CD4-positive, alpha-beta T cell treated with Interleukin-6 at 100 ng/mL for 8 hours (primary cell): ENCODE results near the gene PDHX.

ENCODE experiments used
- DNase-seq: peaks from one replicate; pipeline ENCODE4 v3.0.0-alpha.2; 2020; ENCODE audit warnings: mixed read lengths, low spot score

The PDHX gene

DNA sequence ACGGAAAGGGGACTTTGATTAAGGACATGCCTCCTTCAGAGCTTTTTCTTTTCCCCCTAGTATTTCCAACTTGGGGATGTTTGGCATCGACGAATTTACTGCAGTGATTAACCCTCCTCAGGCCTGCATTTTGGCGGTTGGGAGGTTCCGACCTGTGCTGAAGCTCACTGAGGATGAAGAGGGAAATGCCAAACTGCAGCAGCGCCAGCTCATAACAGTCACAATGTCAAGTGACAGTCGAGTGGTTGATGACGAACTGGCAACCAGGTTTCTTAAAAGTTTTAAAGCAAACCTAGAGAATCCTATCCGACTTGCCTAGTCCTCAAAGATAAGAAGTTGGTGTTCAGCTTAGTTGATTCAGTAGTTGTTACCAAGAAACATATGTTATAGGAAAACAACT lies 78.4 kb downstream of the PDHX start:
- no peak for DNase-seq

DNA sequence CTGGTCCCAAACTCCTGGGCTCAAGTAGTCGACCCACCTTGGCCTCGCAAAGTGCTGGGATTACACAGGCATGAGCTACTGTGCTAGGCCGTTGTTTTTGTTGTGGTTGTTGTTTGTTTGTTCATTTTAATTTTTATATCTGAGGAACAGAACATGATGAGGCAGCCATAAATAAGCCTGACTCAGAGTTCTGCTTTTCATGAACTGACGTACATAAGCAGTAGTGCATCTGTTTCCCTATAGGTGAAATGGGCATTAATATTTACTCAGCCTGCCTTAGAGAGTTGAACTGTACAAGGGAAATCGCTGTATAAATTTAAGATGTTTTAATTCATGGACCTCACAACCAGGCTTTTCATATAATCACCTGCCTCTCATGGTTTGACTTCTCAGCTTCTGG lies 80.5 kb downstream of the PDHX start:
- no peak for DNase-seq

DNA sequence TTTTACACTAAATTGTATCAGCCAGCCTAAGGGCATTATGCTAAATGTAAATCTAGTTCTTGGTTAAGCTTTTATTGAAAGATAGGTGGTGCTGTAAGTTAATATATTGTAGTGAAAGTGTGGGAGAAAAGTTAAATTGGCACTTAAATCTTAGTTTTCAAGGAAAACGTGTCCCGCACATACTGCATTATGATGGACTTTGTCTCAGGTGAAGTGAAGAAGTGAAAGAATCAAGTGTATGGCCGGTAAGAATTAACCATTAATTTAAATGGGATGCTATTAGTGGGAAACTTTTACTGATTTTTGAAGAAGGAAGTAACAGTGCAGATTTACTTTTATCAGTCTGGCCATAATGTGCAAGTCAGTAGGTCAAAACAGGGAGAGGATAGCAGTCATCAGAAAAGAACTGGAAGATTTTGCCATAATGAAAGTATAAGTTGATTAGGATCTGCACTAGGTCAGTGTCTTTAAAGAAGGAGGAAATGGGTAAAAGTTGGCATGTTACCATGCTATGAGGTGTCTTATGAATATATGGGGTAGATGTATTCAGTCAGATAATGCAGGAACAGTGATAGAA lies 81.6 kb downstream of the PDHX start:
- peak; percentile 14 for DNase-seq

DNA sequence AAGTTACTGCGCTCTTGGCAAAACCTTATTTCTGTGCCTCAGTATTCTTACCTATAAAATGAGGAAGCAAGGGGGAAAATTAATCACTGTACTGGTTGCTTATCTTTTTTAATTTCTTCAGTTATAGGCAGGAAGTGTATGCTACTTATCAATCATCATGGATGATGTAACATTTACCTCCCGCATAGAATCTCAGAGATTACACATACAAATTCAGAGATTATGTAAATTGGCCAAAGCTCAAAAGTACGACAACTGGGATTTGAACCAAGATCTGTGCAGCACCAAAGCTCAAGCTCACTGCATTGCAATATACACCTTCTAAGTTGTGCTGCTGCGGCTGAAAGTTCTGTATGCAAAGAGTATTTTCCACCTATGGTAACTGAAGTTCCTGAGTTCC lies 83.0 kb downstream of the PDHX start:
- no peak for DNase-seq

DNA sequence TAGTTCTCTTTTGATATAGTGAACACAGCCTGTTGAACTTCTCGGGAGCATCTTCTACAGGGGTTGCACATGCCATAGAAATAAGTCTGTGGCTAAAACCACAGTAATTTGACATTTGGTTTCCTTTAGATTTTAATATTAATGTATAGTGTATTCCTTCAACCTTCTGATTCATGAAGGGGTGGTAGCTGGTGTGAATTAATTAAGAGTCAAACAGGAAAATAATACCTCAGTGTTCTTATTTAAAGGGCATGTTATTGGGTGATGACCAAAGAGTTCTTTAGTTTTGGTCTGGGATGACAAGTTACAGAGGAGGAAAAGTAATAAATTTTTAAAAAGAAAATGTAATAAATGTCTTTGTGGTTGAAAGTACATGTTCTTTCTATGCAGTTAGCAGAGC lies 86.8 kb downstream of the PDHX start:
- no peak for DNase-seq

DNA sequence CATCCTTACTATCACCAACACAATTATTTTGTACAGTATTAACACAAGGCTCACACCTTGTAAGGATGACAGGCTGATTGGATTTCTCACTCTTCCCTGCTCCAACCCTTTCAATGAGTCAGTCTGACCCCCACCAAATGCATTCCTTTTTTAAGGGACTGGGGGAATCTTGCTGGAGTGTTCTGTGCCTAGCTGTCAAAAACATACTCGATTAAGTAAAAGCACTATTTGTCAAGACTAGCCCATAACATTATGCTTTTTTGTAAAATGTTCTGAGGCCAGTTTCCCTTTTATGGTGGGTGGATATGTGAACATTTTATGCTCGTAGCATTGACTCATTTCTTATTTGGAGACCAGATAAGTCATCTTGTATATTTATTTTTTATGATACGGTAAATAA lies 87.2 kb downstream of the PDHX start:
- no peak for DNase-seq

DNA sequence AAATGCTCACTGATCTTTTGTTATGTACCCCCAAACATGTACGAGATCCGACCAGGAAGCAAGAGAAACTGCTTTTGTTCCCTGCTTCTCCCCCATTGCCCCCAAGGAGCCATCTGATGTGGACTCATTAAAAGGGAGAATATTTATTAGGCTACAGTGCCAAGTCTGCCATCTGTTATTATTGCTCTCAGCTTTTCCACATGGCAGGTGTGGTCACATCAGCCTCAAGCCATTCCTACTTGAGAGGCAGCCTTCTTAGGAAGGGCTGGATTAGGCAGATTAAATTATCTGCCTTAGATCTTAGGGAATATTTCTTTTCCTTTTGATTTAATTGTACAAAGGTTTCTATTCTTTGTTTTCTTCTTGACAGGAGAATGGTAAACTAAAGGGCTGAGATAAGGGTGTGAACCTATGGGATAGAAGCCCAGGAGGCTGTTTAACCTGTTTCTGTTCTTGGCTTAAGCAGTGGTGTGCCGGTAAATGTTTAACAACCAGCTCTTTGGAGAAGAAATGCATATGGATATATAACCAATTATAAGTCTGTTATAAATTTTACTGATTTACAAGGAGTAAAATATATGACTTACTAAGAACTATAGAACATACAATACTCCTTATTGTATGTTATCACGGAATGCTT lies 88.8 kb downstream of the PDHX start:
- no peak for DNase-seq

DNA sequence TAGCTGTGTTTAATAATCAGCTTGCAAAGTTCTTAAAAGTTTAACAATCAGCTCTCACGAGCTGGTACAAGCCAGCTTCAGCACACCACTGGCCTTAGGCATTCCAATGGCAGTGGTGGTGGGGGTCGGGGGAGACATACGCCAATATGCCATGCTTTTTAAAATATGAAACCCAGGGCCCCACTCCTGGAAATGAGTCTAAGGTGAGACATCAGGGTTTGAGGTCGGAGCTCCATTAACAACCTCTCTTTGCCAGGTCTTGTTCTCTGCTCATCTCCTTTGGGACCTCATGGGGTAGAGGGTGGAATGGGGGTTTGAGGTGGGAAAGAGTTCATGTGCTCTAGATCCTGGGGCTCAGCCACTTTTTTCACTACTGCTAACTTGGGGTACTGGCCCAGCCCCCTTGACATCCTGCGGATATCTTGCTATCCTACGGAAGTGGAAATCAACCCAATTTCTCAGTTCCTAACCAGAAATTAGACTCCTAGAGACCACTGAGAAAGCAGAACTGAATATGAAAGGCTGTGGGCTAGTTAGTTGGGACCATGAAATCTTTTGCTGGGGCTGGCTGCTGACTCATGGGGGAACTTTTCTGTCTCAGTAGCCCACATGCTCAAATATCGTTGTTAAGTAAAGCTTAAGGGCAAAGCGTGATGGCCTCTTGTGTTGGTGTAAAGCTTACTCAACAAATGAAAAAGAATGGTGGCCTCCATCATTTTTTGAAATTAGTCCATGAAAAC lies 90.1 kb downstream of the PDHX start:
- peak; percentile 35 for DNase-seq

DNA sequence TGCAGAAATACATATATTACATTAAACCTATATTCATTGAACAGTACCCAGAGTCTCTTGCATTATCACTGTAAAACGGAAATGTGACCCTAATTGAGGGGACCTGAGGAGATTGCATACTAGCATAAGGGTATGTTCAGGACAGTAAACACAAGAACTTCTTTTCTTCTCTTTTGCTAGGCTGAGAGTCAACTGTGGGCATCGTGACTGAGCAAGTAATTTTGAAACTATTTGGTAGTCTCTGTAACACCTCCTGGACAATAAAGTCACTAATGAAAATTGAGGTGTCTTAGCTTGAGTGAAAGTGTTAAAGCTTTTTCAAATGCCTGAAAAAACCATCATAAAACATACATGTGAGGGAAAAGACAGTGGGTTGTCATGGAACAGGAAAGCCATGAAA lies 90.9 kb downstream of the PDHX start:
- DNase-seq: no peak

DNA sequence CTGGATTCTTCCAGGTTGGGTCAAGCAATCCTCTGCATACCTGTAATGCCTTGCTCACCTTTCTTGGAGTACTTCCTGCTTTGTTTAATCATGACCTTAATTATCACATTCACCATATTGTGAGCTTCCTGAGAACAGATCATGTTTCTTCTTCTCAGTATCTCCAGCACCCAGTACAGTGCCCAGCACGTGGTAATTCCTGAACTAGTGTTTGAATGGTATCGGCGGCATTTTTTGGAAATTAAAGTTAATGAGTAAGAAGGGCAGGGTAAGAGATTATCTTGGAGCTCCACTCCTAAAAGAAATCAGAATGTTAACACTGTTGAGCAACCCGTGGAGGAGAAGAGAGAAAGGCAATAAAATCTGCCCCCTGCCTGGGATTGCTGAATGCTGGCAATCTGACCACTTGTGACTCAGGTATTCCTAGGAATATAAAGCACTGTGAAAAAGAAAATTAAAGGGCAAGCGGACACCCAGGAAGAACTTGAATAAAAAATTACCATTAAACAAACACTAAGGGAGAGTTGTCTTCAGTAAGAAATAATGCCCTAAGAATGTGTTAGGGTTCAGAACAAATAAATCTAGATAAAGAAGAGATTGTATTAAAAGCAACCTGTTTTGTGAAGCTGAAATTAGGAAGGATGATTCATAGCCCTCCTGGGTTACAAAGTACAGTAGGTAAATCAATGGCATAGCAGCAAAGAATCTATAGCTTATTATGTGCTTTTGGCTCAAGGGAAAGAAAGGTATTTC lies 92.9 kb downstream of the PDHX start:
- DNase-seq: no peak

DNA sequence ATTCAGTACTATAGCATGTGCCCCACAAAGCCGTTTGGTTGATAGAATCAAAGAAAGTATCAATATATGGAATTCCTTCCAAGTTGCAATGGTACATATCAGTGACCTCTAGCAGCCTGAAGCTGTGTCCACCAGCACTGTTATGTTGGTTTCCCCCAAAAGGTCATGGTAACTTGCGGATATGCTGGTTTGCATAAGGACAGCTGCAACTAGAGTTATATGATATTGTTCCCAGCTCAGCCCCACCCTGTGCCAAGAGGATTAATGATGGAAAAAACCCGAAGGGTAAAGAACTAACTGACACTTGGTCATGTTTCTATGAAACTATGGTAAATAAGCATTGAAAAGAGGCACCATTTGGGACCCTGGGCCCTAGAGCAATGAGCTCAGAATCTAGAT lies 93.5 kb downstream of the PDHX start:
- no peak for DNase-seq

DNA sequence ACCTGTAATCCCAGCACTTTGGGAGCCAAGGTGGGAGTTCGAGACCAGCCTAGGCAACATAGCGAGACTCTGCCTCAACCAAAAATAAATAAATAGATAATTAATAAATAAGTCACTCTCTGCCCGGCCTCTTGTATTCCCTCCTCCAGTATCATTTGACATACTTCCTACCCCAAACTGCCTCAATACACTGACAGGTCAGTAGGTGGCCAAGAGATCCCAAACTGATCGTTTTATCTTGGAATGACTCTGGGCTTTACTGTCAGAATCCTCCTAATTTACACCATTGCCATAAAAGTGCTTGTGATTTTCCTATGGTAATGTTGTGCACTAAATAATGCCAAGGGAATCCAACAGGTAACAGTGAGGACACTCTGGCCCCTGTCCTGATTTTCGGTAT lies 94.2 kb downstream of the PDHX start:
- DNase-seq: no peak

DNA sequence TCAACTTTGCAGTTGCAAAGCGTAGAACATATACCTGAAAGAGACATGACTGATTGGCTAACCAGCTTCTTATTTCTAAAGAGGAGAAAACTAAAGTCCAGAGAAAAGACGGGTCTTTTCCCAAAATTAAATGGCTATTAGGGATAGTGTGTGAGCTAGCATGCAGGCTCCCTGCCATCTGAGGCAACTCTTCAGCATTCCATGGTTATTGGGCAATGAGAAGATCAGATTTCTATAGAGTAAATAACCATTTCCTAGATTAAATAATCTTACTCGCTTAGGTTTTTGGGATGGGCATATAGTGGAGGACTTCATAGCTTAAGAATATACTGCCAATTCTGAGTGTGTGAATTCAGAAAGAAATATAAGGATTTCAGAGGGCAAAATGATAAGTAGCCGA lies 95.0 kb downstream of the PDHX start:
- DNase-seq: no peak

DNA sequence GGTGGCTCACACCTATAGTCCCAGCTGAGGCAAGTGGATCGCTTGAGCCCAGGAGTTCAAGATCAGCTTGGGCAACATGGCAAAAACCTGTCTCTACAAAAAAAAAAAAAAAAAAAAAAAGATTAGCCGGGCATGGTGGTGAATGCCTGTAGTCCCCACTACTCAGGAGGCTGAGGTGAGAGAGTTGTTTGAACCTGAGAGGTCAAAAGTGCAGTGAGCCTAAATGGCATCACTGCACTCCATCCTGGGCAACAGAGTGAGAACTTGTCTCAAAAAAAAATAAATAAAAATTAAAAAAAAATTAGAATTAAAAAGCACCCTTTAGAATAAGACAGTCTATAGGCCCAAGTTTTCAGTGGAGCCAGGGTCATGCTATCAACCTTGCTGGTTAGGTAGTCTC lies 95.5 kb downstream of the PDHX start:
- no peak for DNase-seq

DNA sequence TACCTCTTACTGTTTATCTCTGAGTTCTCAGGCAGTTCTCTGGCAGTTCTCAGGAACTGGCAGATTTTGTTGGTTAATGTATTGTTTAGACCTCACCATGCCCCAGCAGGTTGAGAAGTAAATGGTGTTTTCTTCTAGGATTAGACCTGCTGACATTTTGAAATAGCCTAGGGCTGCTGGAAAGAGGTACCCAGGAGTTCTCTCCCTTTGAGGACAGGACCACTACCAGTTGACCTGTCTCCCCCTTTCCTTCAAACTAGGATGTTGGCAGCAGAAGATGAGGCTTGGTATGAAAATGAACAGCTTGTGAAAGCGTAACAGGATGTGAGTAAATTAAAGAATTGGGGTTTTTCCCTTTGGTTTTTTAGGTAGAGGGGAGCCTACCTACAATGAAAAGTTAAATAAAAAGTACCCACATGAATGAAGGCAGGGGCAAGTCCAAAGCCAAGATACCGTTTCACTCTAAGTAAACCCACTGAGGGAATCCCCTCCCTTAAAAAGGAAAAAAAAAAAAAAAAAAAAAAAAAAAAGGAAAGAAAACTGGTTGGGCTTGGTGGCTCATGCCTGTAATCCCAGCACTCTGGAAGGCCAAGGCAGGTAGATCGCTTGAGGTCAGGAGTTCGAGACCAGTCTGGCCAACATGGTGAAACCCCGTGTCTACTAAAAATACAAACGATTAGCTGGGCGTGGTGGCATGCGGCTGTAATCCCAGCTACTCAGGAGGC lies 96.2 kb downstream of the PDHX start:
- DNase-seq: peak; percentile 38

DNA sequence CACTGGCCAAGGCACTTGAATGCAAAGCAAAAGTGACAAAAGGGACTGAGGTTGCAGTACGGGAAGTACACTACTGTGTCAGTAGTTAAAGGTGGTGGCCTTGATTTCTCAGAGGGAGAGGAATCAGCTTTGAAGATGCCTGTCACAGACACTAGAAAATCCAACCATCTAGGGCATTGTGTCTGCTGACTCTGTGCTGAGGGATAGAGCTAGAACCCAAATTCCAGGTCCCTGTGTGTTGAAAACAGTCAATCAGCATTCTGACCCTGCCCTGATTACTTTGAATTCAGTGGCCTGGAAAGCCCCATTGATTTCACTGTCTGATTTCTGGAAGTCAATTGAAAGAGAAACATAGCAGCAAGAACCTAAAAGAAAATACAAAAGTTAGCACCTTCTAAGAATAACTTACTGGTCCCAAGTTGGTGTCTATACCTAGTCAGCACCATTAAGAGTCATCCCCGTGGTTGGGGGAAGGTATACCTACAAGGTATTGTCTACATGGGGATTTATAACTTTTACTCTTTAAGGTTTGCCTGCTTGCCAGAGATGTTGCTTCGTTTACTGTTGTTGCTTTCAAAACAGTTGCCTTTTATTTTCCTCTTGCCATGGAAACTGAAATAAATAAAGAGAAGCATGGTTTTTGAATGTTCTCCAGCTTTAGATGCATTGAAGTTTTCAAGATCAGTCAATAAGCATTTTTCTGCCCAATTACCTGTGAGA lies 97.3 kb downstream of the PDHX start:
- DNase-seq: peak; percentile 22

DNA sequence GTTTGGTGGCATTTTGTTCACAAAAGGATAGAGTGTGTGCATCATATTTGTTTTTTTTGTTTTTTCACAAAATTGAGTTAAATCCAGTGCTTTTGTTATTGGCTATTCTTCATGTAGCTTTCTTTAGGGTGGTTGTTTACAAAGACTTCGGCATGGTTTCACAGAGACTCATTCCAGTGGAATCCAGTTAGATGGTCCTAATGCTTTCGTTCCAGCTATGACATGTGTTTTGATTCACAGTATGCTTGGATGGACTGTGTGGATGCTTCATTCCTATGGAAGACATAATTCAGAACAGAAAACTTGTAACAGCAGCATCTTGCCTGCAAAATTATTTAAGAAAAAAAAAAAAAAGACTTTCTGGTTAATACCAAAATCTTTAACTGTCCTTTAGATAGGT lies 97.9 kb downstream of the PDHX start:
- DNase-seq: no peak

DNA sequence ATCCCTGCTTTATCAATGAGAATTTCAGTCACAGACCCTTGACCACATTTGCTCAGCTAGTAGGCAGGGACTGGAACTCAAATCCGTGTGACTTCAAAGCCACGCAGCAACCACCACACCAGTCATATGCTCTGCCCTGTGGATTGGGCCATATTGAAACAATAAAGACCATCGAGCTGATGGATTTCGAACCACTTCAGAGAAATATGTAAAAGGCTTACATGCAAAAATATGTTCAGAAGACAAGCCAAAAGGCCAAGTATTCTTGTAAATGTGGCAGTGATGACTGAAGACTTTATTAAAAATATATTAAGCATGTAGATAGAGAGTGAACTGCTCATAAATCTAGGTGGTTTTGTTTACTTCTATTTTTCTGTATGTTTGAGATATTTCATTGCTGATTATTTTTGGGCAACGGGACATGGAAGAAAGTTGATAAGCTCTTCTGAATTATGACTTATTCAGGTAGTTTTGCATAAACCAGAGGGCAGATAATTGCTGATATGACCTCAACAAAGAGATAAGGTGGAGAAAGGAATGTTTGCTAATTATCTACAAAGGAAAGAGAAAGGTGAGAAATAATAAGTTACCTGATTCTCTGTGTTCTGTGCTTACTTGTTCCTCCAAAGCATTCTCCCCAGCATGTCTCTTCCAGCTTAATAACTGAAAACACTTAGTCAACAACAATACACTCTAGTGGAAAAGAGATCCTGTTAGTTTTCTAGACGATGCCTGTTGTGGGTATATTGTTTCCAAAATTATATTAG lies 99.4 kb downstream of the PDHX start:
- DNase-seq: no peak

DNA sequence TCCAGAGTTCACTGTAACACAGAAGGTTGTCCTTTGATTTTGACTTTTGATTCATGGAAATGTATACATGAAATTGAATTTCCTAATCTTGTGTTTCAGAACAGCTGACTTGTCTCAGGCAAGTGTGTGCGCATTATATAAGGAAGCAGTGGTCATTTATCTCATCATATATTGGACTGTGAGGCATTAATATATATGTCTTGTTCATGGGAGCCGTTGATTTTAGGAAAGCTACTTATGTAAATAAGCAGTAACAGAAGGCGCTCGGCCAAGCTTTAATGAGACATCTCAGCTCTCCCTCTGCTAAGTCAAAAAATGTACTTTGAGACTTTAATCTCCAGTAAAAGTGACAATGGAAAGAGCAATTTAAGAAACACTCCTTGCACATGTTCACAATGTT lies 100.5 kb downstream of the PDHX start:
- DNase-seq: no peak

DNA sequence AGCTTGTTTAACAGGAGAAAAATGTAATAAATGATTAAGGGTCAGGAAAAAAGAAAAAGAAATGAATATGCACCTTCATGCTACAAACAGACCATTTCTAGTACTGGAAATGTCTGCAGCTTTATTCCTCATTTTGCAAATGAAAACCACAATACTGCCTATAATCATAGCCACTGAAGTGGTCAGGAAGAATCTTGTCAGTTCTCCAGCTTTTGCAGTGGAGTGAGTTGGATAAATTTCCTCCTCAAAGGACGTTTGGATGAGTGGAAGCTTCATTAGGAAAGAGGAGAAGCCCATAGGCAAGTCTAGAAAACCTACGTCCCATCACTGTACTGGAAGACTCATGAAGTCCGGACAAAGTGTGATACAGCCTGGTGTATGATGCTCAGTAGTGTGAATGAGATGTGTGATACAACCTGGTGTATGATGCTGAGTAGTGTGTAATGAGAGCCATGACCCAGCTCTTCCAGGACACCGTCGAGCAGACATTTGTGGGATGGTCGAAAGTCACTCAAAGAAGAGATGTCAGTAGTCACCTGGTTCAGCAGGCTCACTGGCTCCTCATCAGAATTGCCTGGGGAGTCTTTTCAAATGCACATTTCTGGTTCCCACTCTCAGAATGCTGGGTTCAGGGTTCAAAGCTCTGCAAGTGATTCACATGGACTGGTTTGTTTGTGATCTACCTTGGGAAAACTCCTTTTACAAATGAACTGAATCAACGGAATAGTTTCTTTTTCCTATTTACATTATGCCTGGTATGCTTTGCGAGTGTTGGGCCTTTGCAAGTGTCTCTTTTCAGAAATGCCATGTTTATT lies 101.3 kb downstream of the PDHX start:
- no peak for DNase-seq
